ENCODE data around the gene GPLD1. TPM values are rescaled to one million over a fixed set of nuclear protein-coding genes. Genes with fewer than 3 reads are reported as not detected.
"Not testable (repeated sequence)": the region's sequence is repeated elsewhere in the genome, so short reads cannot be mapped to it uniquely, and the experiment has no call there.

The GPLD1 gene
- total RNA-seq, 2 experiments from 2014 or later = 0.51 to 0.72 TPM

DNA sequence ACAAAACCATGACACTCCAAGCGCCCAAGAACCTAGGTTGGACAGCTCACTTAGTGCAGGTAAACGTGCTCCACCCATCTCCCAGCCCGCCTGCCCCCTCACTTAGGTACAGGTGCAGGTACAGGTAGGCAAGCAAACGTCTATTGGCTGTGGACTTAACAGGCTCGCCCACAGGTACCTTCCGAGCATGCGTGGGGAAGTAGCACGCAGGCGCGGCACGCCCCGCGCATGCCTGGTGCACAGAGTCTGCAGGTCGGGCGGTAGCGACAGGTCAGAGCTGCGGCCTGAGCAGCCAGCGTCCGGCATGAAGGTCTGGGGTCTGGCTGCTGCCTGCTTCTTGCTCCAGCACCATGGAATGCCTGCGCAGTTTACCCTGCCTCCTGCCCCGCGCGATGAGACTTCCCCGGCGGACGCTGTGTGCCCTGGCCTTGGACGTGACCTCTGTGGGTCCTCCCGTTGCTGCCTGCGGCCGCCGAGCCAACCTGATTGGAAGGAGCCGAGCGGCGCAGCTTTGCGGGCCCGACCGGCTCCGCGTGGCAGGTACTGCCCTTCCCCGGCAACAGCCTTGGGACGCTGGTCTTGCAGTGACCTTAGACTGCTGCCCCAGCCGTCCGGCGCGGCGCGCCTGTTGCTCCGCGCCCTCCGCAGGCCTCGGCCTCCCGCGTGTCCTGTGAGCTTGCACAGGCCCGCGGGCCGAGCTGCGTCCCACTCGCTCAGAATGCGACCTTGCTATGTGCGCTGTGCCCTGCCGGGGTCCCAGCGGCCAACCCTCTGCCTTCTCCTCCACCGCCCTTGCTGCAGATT, 86.5 kb downstream of the GPLD1 start, which contains the start of gene MRS2:
MRS2 (plus strand) TSS at position 240 of the 804 bp plus-strand sequence; CDS start at position 351, 111 bp downstream.
- ChIA-PET POLR2A (interaction anchor here (0.6 kb wide), 1 partner anchor 185 kb away, joined by 3 read pairs; no protein-coding TSS in a partner anchor), CTCF (interaction anchor here (0.7 to 1.3 kb wide), 3 partner anchors 9 to 92 kb away, joined by 3 to 4 read pairs (median 3); partner anchors contain the start of gene ALDH5A1)
- Mint-ChIP-seq H3K4me3 (peak within 1 kb of the TSS; percentile 97), H3K27ac (peak within 1 kb of the TSS; percentile 71), H3K36me3 (ENCODE audit: low read depth) (peaks cover 13% of the 10 kb centered on the region), H3K9me3 (no peaks in the 10 kb centered on the region), H3K4me1 (ENCODE audit: low read depth) (peaks cover 25% of the 10 kb centered on the region), H3K27me3 (peaks cover 15% of the 10 kb centered on the region)
- ATAC-seq (peak; percentile 93), DNase-seq (peak; percentile 81)
- TF ChIP-seq CTCF (IDR thresholded peaks at IDR 0.05) = no peak
- intact Hi-C loops (cut with micrococcal nuclease) = no loop called here

GRCh38 chr6:24401458-24401857, 87.9 kb downstream of the GPLD1 start:
- Mint-ChIP-seq H3K4me1 (ENCODE audit: low read depth) (peaks cover 24% of the 10 kb centered on the region), H3K27me3 (peaks cover 21% of the 10 kb centered on the region), H3K9me3 (no peaks in the 10 kb centered on the region), H3K36me3 (ENCODE audit: low read depth) (peaks cover 13% of the 10 kb centered on the region), H3K27ac (no peak overlapping the region), H3K4me3 (no peak overlapping the region)
- ATAC-seq = no peak
- CTCF ChIA-PET = interaction anchor here (0.9 kb wide), 1 partner anchor 118 kb away, joined by 3 read pairs; no protein-coding TSS in a partner anchor
- intact Hi-C loops (cut with micrococcal nuclease) = no loop called here
- no peak for DNase-seq
- no peak for TF ChIP-seq CTCF (IDR thresholded peaks at IDR 0.05)
- POLR2A ChIA-PET = no interaction called here

GRCh38 chr6:24400045-24401039, 89.0 kb downstream of the GPLD1 start:
- H3K36me3 Mint-ChIP-seq (ENCODE audit: low read depth); CTCF ChIA-PET; intact Hi-C loops (cut with micrococcal nuclease); H3K9me3 Mint-ChIP-seq; H3K4me3 Mint-ChIP-seq; DNase-seq; ATAC-seq; H3K27ac Mint-ChIP-seq; POLR2A ChIA-PET: not testable (repeated sequence)
- peaks cover 22% of the 10 kb centered on the region for H3K4me1 Mint-ChIP-seq (ENCODE audit: low read depth)
- H3K27me3 Mint-ChIP-seq = peaks cover 25% of the 10 kb centered on the region

DNA sequence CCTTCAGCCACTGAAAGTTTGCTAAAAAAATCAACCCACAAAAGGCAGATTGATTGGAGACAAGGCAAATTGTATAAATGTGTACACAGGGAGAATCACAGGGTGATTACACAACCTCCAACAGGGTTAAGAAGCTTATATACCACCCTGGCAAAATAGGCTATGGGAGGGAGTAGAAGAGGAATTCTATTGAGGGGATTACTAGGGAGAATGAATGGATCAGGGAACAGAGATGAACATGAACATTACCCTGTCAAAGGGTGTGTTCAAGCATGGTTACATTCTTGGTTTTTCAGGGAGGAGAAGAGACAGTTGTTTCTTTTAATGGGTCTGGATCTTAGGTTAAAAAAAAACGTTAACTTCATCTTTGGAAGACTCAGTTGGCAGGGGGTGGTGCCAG, 91.7 kb downstream of the GPLD1 start:
- no peak overlapping the region for H3K4me3 Mint-ChIP-seq
- intact Hi-C loops (cut with micrococcal nuclease) = loop anchor here (10.0 kb wide), 1 partner anchor 113 kb away; no protein-coding TSS in a partner anchor
- POLR2A ChIA-PET = no interaction called here
- ATAC-seq = no peak
- no peak for DNase-seq
- peaks cover 1% of the 10 kb centered on the region for H3K9me3 Mint-ChIP-seq
- H3K36me3 Mint-ChIP-seq (ENCODE audit: low read depth) = no peaks in the 10 kb centered on the region
- no peak overlapping the region for H3K27ac Mint-ChIP-seq
- peaks cover 25% of the 10 kb centered on the region for H3K27me3 Mint-ChIP-seq
- H3K4me1 Mint-ChIP-seq (ENCODE audit: low read depth) = peaks cover 5% of the 10 kb centered on the region
- CTCF ChIA-PET = no interaction called here
- TF ChIP-seq CTCF (IDR thresholded peaks at IDR 0.05) = no peak

DNA sequence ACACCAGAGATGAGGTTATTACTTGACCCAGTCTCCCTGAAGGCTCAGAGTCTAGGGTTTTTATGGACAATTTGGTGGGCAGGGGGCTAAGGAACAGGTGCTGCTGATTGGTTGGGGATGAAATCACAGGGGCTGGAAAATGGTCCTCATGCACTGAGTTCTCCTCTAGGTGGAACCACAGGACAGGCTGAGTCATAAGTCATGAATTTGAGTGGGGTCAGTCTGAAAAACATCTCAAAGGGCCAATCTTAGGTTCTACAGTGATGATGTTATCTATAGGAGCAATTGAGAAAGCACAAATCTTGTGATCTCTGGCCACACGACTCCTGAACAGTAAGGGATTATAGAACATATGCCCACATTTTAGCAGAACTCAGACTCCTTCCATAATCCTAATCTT, 92.6 kb downstream of the GPLD1 start:
- Mint-ChIP-seq H3K27me3 (peaks cover 25% of the 10 kb centered on the region), H3K4me3 (no peak overlapping the region), H3K9me3 (peaks cover 1% of the 10 kb centered on the region), H3K27ac (no peak overlapping the region), H3K4me1 (ENCODE audit: low read depth) (peaks cover 3% of the 10 kb centered on the region), H3K36me3 (ENCODE audit: low read depth) (no peaks in the 10 kb centered on the region)
- intact Hi-C loops (cut with micrococcal nuclease) = loop anchor here (10.0 kb wide), 1 partner anchor 112 kb away; no protein-coding TSS in a partner anchor
- ATAC-seq = no peak
- no peak for TF ChIP-seq CTCF (IDR thresholded peaks at IDR 0.05)
- ChIA-PET CTCF (no interaction called here), POLR2A (no interaction called here)
- no peak for DNase-seq

All from activated CD8-positive, alpha-beta T cell treated with anti-CD3 and anti-CD28 coated beads for 36 hours (primary cell).